HepG2 (cell line): ENCODE measurements around the gene LIPC. TPM values are rescaled to one million over a fixed set of nuclear protein-coding genes. Genes with fewer than 3 reads are reported as not detected.

ENCODE experiments used
- ATAC-seq: fragments of 200-7000 bp; cut with Tn5 transposase; 3 replicates; pipeline ENCODE4 v1.9.1; 2020; ENCODE audit warnings: mild to moderate bottlenecking, moderate library complexity
- BruUV-seq: library from RNA; stranded (reverse); fragments of 400-500 nt; replicated peaks from 2 replicates; lab custom pipeline; 2021; lab: Mats Ljungman, UMichigan
- CTCF ChIA-PET: fragments of 300-600 bp; formaldehyde crosslinking; extraction: SDS; loops from one replicate; lab custom pipeline; 2021; ENCODE audit warnings: low total read pairs, inconsistent platforms, low intra/inter-chr PET ratio; lab: Yijun Ruan, JAX
- POLR2A ChIA-PET: fragments of 350-600 bp; sonication (Branson Sonifier 250); formaldehyde crosslinking; loops from one replicate; lab custom pipeline; 2020; ENCODE audit warnings: antibody characterized with exemption, inconsistent platforms; lab: Yijun Ruan, JAX
- DNase-seq: peaks from one replicate; pipeline ENCODE4 v3.0.0-alpha.2; 2015; ENCODE audit warnings: low spot score
- FAIRE-seq: peaks from 3 replicates; lab custom pipeline; 2011; peaks lifted over from hg19 to GRCh38; lab: Jason Lieb, UNC
- H2AFZ ChIP-seq: one replicate; pipeline ENCODE4 v1.6.1; 2011; ENCODE audit warnings: low read length, inconsistent platforms
- H3K27ac ChIP-seq: fragments of 300-600 bp; 3 replicates; pipeline ENCODE4 v1.8.0; 2011; ENCODE audit warnings: mixed run types, mild to moderate bottlenecking, mixed read lengths, low read length, inconsistent platforms; ENCODE audit not compliant: insufficient read depth; ENCODE audit errors: extremely low read length
- H3K27me3 ChIP-seq, 2 experiments: fragments of 200-600 bp in 1 of 2; 2 replicates in 1 of 2; 3 replicates in 1 of 2; pipeline versions ENCODE4 v1.6.0 to v1.8.0; 2011; ENCODE audit warnings: low read length in 2 of 2, mild to moderate bottlenecking in 2 of 2, moderate library complexity in 2 of 2, inconsistent platforms in 1 of 2; ENCODE audit not compliant: insufficient read depth in 2 of 2, control insufficient read depth in 1 of 2
- H3K36me3 ChIP-seq, 2 experiments: fragments of 200-600 bp in 1 of 2; replicated peaks in 1 of 2; 2 replicates in 1 of 2; 3 replicates in 1 of 2; pipeline versions ENCODE4 v1.5.1 to v1.8.0; 2011; ENCODE audit warnings: low read length in 2 of 2, inconsistent platforms in 1 of 2; ENCODE audit not compliant: insufficient read depth in 2 of 2, control insufficient read depth in 1 of 2
- H3K4me1 ChIP-seq: 2 replicates; pipeline ENCODE4 v1.5.1; 2012; ENCODE audit warnings: low read length, inconsistent platforms; ENCODE audit not compliant: insufficient read depth
- H3K4me2 ChIP-seq: 2 replicates; pipeline ENCODE4 v1.6.0; 2011; ENCODE audit warnings: low read depth, low read length, inconsistent platforms
- H3K4me3 ChIP-seq, 3 experiments: fragments of 200-600 bp in 1 of 3; sonication (generic), shearing (Covaris generic) in 1 of 3; replicated peaks in 1 of 3; 2 replicates each; pipeline ENCODE4 v1.5.1; 2011 to 2016; ENCODE audit warnings: low read length in 3 of 3, inconsistent platforms in 2 of 3, low read depth in 2 of 3, mild to moderate bottlenecking in 2 of 3, control low read depth in 1 of 3, mixed read lengths in 1 of 3; ENCODE audit not compliant: insufficient read depth in 1 of 3
- H3K79me2 ChIP-seq: one replicate; pipeline ENCODE4 v1.6.1; 2011; ENCODE audit warnings: low read length, inconsistent platforms; ENCODE audit not compliant: insufficient read depth
- H3K9ac ChIP-seq: 2 replicates; pipeline ENCODE4 v1.6.0; 2011; ENCODE audit warnings: mild to moderate bottlenecking, low read depth, low read length, inconsistent platforms; ENCODE audit not compliant: insufficient read depth
- H3K9me3 ChIP-seq: 2 replicates; pipeline ENCODE4 v1.5.1; 2012; ENCODE audit warnings: mild to moderate bottlenecking, low read length
- H4K20me1 ChIP-seq: 2 replicates; pipeline ENCODE4 v1.6.0; 2011; ENCODE audit warnings: inconsistent platforms, mild to moderate bottlenecking, low read length, moderate library complexity; ENCODE audit not compliant: insufficient read depth
- CEBPG ChIP-seq: IDR thresholded peaks from 2 replicates; pipeline ENCODE4 v1.6.1; 2016
- HNF1A ChIP-seq, 2 experiments: sonication (generic) in 1 of 2; formaldehyde crosslinking in 1 of 2; IDR thresholded peaks; 2 replicates each; pipeline versions ENCODE4 v1.4.0 to v1.6.1; 2016 to 2020; ENCODE audit warnings: borderline replicate concordance in 1 of 2, low read depth in 1 of 2, mild to moderate bottlenecking in 1 of 2, missing genetic modification reagents in 1 of 2
- MAFF ChIP-seq: IDR thresholded peaks from 2 replicates; pipeline ENCODE4 v1.6.1; 2011; ENCODE audit warnings: low read depth, low read length, improper control_type of control experiment
- MAFK ChIP-seq, 2 experiments: IDR thresholded peaks in 1 of 2; conservative IDR thresholded peaks in 1 of 2; 2 replicates each; pipeline ENCODE4 v1.6.1; 2011; ENCODE audit warnings: improper control_type of control experiment in 2 of 2, low read length in 2 of 2
- PAF1 ChIP-seq: IDR thresholded peaks from 2 replicates; pipeline ENCODE4 v1.6.1; 2016; ENCODE audit warnings: missing genetic modification reagents, missing compliant biosample characterization
- PBX2 ChIP-seq: IDR thresholded peaks from 2 replicates; pipeline ENCODE4 v1.6.1; 2016; ENCODE audit warnings: control low read depth
- RAD51 ChIP-seq: fragments of 450-650 bp; IDR thresholded peaks from 2 replicates; pipeline ENCODE4 v1.6.1; 2016; ENCODE audit warnings: borderline replicate concordance
- TBL1XR1 ChIP-seq: fragments of 150-350 bp; IDR thresholded peaks from 2 replicates; pipeline ENCODE4 v1.6.1; 2014; ENCODE audit warnings: borderline replicate concordance, low read length; ENCODE audit not compliant: partially characterized antibody
- TEAD3 ChIP-seq: optimal IDR thresholded peaks from 2 replicates; pipeline ENCODE3; 2016; ENCODE audit warnings: borderline replicate concordance
- THYN1 ChIP-seq: sonication (generic); formaldehyde crosslinking; IDR thresholded peaks from 2 replicates; pipeline ENCODE4 v1.8.1; 2023; ENCODE audit warnings: low read depth, mild to moderate bottlenecking, moderate library complexity, missing genetic modification reagents, borderline replicate concordance
- ZNF468 ChIP-seq: sonication (generic); formaldehyde crosslinking; IDR thresholded peaks from 2 replicates; pipeline ENCODE4 v1.8.0; 2022; ENCODE audit warnings: mild to moderate bottlenecking, moderate library complexity, missing genetic modification reagents
- ZNF629 ChIP-seq: sonication (generic); formaldehyde crosslinking; conservative IDR thresholded peaks from 2 replicates; pipeline ENCODE4 v1.5.0; 2020; ENCODE audit warnings: missing genetic modification reagents
- ZNF724P ChIP-seq: sonication (generic); formaldehyde crosslinking; IDR thresholded peaks from 2 replicates; pipeline ENCODE4 v1.8.0; 2022; ENCODE audit warnings: missing genetic modification reagents, borderline replicate concordance
- WGBS: methylation state at CpG from one replicate; pipeline ENCODE4 v1.1.6; 2017; ENCODE audit warnings: low lambda C conversion rate; 5-methylcytosine and 5-hydroxymethylcytosine counted together
- in situ Hi-C: cut with HindIII; loops from 2 replicates; pipeline ENCODE4 v1.10.0; 2017; ENCODE audit warnings: low pct_unique_long_range_greater_than_20kb; ENCODE audit not compliant: extremely low pct_ligation_motif_present
- intact Hi-C: fragments of 100-400 bp; cut with micrococcal nuclease; formaldehyde crosslinking; loops from one replicate; pipeline ENCODE4 v1.10.0; 2022; ENCODE audit not compliant: unreplicated experiment
- polyA plus RNA-seq, 8 experiments: library from polyadenylated mRNA; depleted of rRNA in 3 of 8; stranded (reverse) in 7 of 8; unstranded in 1 of 8; fragments of >200 nt; fragmentation: Illumina TruSeq in 4 of 8; extraction: Trizol in 4 of 8; gene quantifications; 2 replicates each; pipeline versions ENCODE4 v1.2.1 to v1.2.3, GENCODE V29; 2011 to 2016; ENCODE audit warnings: low read depth in 4 of 8, missing spikeins in 1 of 8, mixed read lengths in 1 of 8; ENCODE audit not compliant: insufficient read depth in 1 of 8
- total RNA-seq, 5 experiments: library from RNA; depleted of rRNA; stranded (reverse); fragments of >200 nt; fragmentation: Illumina TruSeq; extraction: Trizol; gene quantifications; 2 replicates each; pipeline ENCODE4 v1.2.3, GENCODE V29; 2016; ENCODE audit warnings: low read depth in 1 of 5

The LIPC gene
- total and polyA plus RNA-seq, 2 of the 13 experiments (the other 11 are each of a cell fraction or from before 2014, with no cell fraction given), result 26.0 to 38.0 TPM

- no peak for FAIRE-seq
- Histone ChIP-seq H3K4me3 (no peak overlapping the region), H3K27ac (no peak overlapping the region), H3K9ac (no peak overlapping the region), H3K4me1 (peaks cover 21% of the 10 kb centered on the region), H3K36me3 (peaks cover 2 to 12% of the 10 kb centered on the region in 2 experiments; a peak in 2 of 5 replicates), H4K20me1 (no peaks in the 10 kb centered on the region), H2AFZ (no peak overlapping the region), H3K27me3 (no peaks in the 10 kb centered on the region), H3K9me3 (no peaks in the 10 kb centered on the region), H3K4me2 (no peak overlapping the region), H3K79me2 (no peaks in the 10 kb centered on the region)
- intact Hi-C loops (no loop called here), in situ Hi-C loops (no loop called here)
- WGBS, result 95% methylated on average over 16 of the region's 16 CpGs
- ATAC-seq, result no peak
- no peak for DNase-seq
- BruUV-seq, result no TSS peak
- ChIA-PET CTCF (no interaction called here), POLR2A (no interaction called here)
- TF ChIP-seq MAFF (peak; percentile 87), MAFK (conservative IDR thresholded peaks at IDR 0.05 in 1 of 2, IDR thresholded peaks at IDR 0.05 in 1 of 2; ENCODE audit: low read length in 2 of 2) (peak; percentile 86 to 91), ZNF629 (CRISPR knock-in tag) (no peak)
Observed at GRCh38 chr15:58538225-58538727, 106.5 kb downstream of the LIPC start.

GRCh38 chr15:58538901-58539300, 107.1 kb downstream of the LIPC start:
- BruUV-seq, result no TSS peak
- H3K79me2 ChIP-seq, result no peaks in the 10 kb centered on the region
- POLR2A ChIA-PET, result no interaction called here
- CTCF ChIA-PET, result no interaction called here
- no peak overlapping the region for H3K4me3 ChIP-seq
- peaks cover 21% of the 10 kb centered on the region for H3K4me1 ChIP-seq
- ATAC-seq (no peak), FAIRE-seq (no peak), DNase-seq (no peak)
- H3K27ac ChIP-seq, result no peak overlapping the region
- H2AFZ ChIP-seq, result no peak overlapping the region
- intact Hi-C loops, result no loop called here
- H3K4me2 ChIP-seq, result no peak overlapping the region
- no peaks in the 10 kb centered on the region for H3K27me3 ChIP-seq
- in situ Hi-C loops, result no loop called here
- 91% methylated on average over 3 of the region's 3 CpGs for WGBS
- no peak overlapping the region for H3K9ac ChIP-seq
- no peaks in the 10 kb centered on the region for H3K9me3 ChIP-seq
- H3K36me3 ChIP-seq, result peaks cover 2 to 13% of the 10 kb centered on the region in 2 experiments; a peak in 2 of 5 replicates
- H4K20me1 ChIP-seq, result no peaks in the 10 kb centered on the region
- TF ChIP-seq HNF1A (IDR thresholded peaks at IDR 0.05; ENCODE audit: low read depth) (no peak), HNF1A (CRISPR knock-in tag; IDR thresholded peaks at IDR 0.05; ENCODE audit: borderline replicate concordance) (no peak), PBX2 (CRISPR knock-in tag) (no peak), MAFK (conservative IDR thresholded peaks at IDR 0.05 in 1 of 2, IDR thresholded peaks at IDR 0.05 in 1 of 2; ENCODE audit: low read length in 2 of 2) (no peak), ZNF468 (CRISPR knock-in tag) (no peak), PAF1 (CRISPR knock-in tag) (no peak), TBL1XR1 (no peak), RAD51 (no peak), THYN1 (CRISPR knock-in tag) (no peak), CEBPG (CRISPR knock-in tag) (no peak), TEAD3 (CRISPR knock-in tag) (no peak), ZNF724P (CRISPR knock-in tag) (no peak)
